DND-41 (cell line): ENCODE measurements around the gene CFAP68.
"Not testable (repeated sequence)": the region's sequence is repeated elsewhere in the genome, so short reads cannot be mapped to it uniquely, and the experiment has no call there.

Source experiments
- ATAC-seq: fragments of 200-7000 bp; cut with Tn5 transposase; 3 replicates; pipeline ENCODE4 v1.9.1; 2021; ENCODE audit warnings: low read depth; ENCODE audit not compliant: insufficient read depth
- DNase-seq: peaks from one replicate; pipeline ENCODE4 v3.0.0-alpha.2; 2020
- H2AFZ ChIP-seq: 2 replicates; pipeline ENCODE4 v1.6.0; 2012; ENCODE audit warnings: low read depth, low read length
- H3K27ac ChIP-seq: 2 replicates; pipeline ENCODE4 v1.5.1; 2012; ENCODE audit warnings: low read length, inconsistent platforms
- H3K27me3 ChIP-seq: fragments of 200-600 bp; sonication (generic); 2 replicates; pipeline ENCODE4 v1.6.0; 2012; ENCODE audit warnings: low read length, mild to moderate bottlenecking, inconsistent platforms; ENCODE audit not compliant: insufficient read depth, poor library complexity
- H3K36me3 ChIP-seq: 2 replicates; pipeline ENCODE4 v1.5.1; 2012; ENCODE audit warnings: low read length, inconsistent platforms; ENCODE audit not compliant: insufficient read depth
- H3K4me1 ChIP-seq: 2 replicates; pipeline ENCODE4 v1.5.1; 2012; ENCODE audit warnings: mild to moderate bottlenecking, low read length; ENCODE audit not compliant: insufficient read depth
- H3K4me2 ChIP-seq: 2 replicates; pipeline ENCODE4 v1.6.0; 2012; ENCODE audit warnings: mild to moderate bottlenecking, moderate library complexity, low read length, inconsistent platforms; ENCODE audit not compliant: insufficient read depth
- H3K4me3 ChIP-seq, 2 experiments: fragments of 200-600 bp in 1 of 2; shearing (Covaris generic) in 1 of 2; 2 replicates each; pipeline ENCODE4 v1.5.1; 2012 to 2016; ENCODE audit warnings: inconsistent platforms in 2 of 2, low read length in 2 of 2, mild to moderate bottlenecking in 2 of 2, low read depth in 1 of 2, moderate library complexity in 1 of 2
- H3K79me2 ChIP-seq: 2 replicates; pipeline ENCODE4 v1.6.0; 2012; ENCODE audit warnings: low read length, inconsistent platforms; ENCODE audit not compliant: insufficient read depth
- H3K9ac ChIP-seq: 2 replicates; pipeline ENCODE4 v1.6.0; 2012; ENCODE audit warnings: low read depth, mild to moderate bottlenecking, inconsistent platforms, low read length, moderate library complexity
- H3K9me3 ChIP-seq: 2 replicates; pipeline ENCODE4 v1.5.1; 2012; ENCODE audit warnings: low read length, moderate library complexity, mild to moderate bottlenecking, inconsistent platforms; ENCODE audit not compliant: insufficient read depth, severe bottlenecking
- H4K20me1 ChIP-seq: 2 replicates; pipeline ENCODE4 v1.6.0; 2012; ENCODE audit warnings: low read length; ENCODE audit not compliant: insufficient read depth
- CTCF ChIP-seq: IDR thresholded peaks from 2 replicates; pipeline ENCODE4 v1.5.1; 2012; ENCODE audit warnings: borderline replicate concordance, low read length, moderate library complexity, mild to moderate bottlenecking; ENCODE audit not compliant: poor library complexity, severe bottlenecking; ENCODE audit errors: extremely low read depth
- EZH2 ChIP-seq: IDR thresholded peaks from 3 replicates; pipeline ENCODE4 v1.6.1; 2012; ENCODE audit warnings: borderline replicate concordance, low read depth, mild to moderate bottlenecking, moderate library complexity, low read length, inconsistent platforms; ENCODE audit not compliant: severe bottlenecking

Gene CFAP68

GRCh38 chr11:111926505-111927391 lies 47.4 kb downstream of the CFAP68 start:
- Histone ChIP-seq H3K27me3 (no peaks in the 10 kb centered on the region), H4K20me1 (no peaks in the 10 kb centered on the region), H3K79me2 (no peaks in the 10 kb centered on the region), H3K9ac (peak overlapping the region; percentile 62), H3K36me3 (no peaks in the 10 kb centered on the region), H3K4me1 (peaks cover 23% of the 10 kb centered on the region), H3K9me3 (no peaks in the 10 kb centered on the region), H3K4me3 (peak overlapping the region; percentile 36 to 88; a peak in 3 of 4 replicates), H2AFZ (peak overlapping the region; percentile 99), H3K27ac (peak overlapping the region; percentile 96), H3K4me2 (peak overlapping the region; percentile 100)
- DNase-seq (peak; percentile 98), ATAC-seq (peak; percentile 88)
- no peak for TF ChIP-seq EZH2
- TF ChIP-seq CTCF, result no peak

GRCh38 chr11:111930472-111930871 lies 51.1 kb downstream of the CFAP68 start:
- H3K9ac ChIP-seq, result no peak overlapping the region
- DNase-seq, result no peak

GRCh38 chr11:111932611-111932950 lies 53.2 kb downstream of the CFAP68 start:
- no peak overlapping the region for H3K4me3 ChIP-seq
- no peaks in the 10 kb centered on the region for H4K20me1 ChIP-seq
- no peak overlapping the region for H3K27ac ChIP-seq
- no peaks in the 10 kb centered on the region for H3K27me3 ChIP-seq
- H3K9me3 ChIP-seq, result no peaks in the 10 kb centered on the region
- no peak overlapping the region for H2AFZ ChIP-seq
- no peak for TF ChIP-seq CTCF
- no peak for TF ChIP-seq EZH2
- peaks cover 34% of the 10 kb centered on the region for H3K4me1 ChIP-seq
- H3K4me2 ChIP-seq, result no peak overlapping the region
- ATAC-seq (no peak), DNase-seq (no peak)
- H3K79me2 ChIP-seq, result no peaks in the 10 kb centered on the region
- no peak overlapping the region for H3K9ac ChIP-seq
- no peaks in the 10 kb centered on the region for H3K36me3 ChIP-seq

More at GRCh38 chr11:111930472-111930871, 51.1 kb downstream of the CFAP68 start:
- Histone ChIP-seq H3K27ac (no peak overlapping the region), H4K20me1 (no peaks in the 10 kb centered on the region), H3K27me3 (no peaks in the 10 kb centered on the region), H3K4me1 (peaks cover 29% of the 10 kb centered on the region), H3K36me3 (no peaks in the 10 kb centered on the region), H3K4me2 (no peak overlapping the region), H2AFZ (no peak overlapping the region), H3K79me2 (no peaks in the 10 kb centered on the region), H3K4me3 (no peak overlapping the region), H3K9me3 (no peaks in the 10 kb centered on the region)
- TF ChIP-seq CTCF (no peak), EZH2 (no peak)
- ATAC-seq, result no peak

GRCh38 chr11:111933176-111933575 lies 53.8 kb downstream of the CFAP68 start:
- H3K4me1 ChIP-seq, result peaks cover 35% of the 10 kb centered on the region
- not testable (repeated sequence) for H2AFZ ChIP-seq, H3K4me2 ChIP-seq

More at GRCh38 chr11:111933176-111933575, 53.8 kb downstream of the CFAP68 start:
- not testable (repeated sequence) for H3K27ac ChIP-seq, H3K4me3 ChIP-seq, H3K27me3 ChIP-seq, ATAC-seq, H3K9me3 ChIP-seq, DNase-seq, H3K9ac ChIP-seq, H4K20me1 ChIP-seq, H3K79me2 ChIP-seq, H3K36me3 ChIP-seq
